Loucy (cell line): ENCODE measurements around the gene CLDN9.
A peak's percentile ranks its signal among the peaks of the same experiment; 100 is the strongest.

Experiments
- H2AFZ ChIP-seq: fragments of 200-600 bp; sonication (generic); 2 replicates; pipeline ENCODE4 v1.6.0; 2016; ENCODE audit warnings: antibody characterized with exemption, mild to moderate bottlenecking, low read length, moderate library complexity
- H3F3A ChIP-seq: fragments of 200-600 bp; 2 replicates; pipeline ENCODE4 v1.6.0; 2016; ENCODE audit warnings: antibody characterized with exemption, low read depth, mild to moderate bottlenecking
- H3K27me3 ChIP-seq: fragments of 200-600 bp; sonication (generic); 2 replicates; pipeline ENCODE4 v1.6.1; 2014; ENCODE audit warnings: low read length, mild to moderate bottlenecking; ENCODE audit not compliant: insufficient read depth, poor library complexity, severe bottlenecking
- H3K36me3 ChIP-seq: fragments of 200-600 bp; sonication (generic); 2 replicates; pipeline ENCODE4 v1.6.1; 2016; ENCODE audit warnings: low read length; ENCODE audit not compliant: insufficient read depth
- H3K4me1 ChIP-seq: fragments of 200-600 bp; sonication (generic); 2 replicates; pipeline ENCODE4 v1.5.1; 2014; ENCODE audit warnings: low read length, mild to moderate bottlenecking; ENCODE audit not compliant: insufficient read depth, poor library complexity, severe bottlenecking
- H3K4me2 ChIP-seq: fragments of 200-600 bp; sonication (generic); 2 replicates; pipeline ENCODE4 v1.6.0; 2014; ENCODE audit warnings: antibody characterized with exemption, low read length, low read depth, mild to moderate bottlenecking; ENCODE audit not compliant: poor library complexity, severe bottlenecking
- H3K4me3 ChIP-seq: fragments of 200-600 bp; sonication (generic); 2 replicates; pipeline ENCODE4 v1.5.1; 2014; ENCODE audit warnings: low read length, mild to moderate bottlenecking, mixed read lengths; ENCODE audit not compliant: poor library complexity, severe bottlenecking
- H3K79me2 ChIP-seq: fragments of 200-600 bp; sonication (generic); 2 replicates; pipeline ENCODE4 v1.6.1; 2014; ENCODE audit warnings: low read length; ENCODE audit not compliant: insufficient read depth
- H3K9ac ChIP-seq: fragments of 200-600 bp; sonication (generic); 2 replicates; pipeline ENCODE4 v1.6.0; 2014; ENCODE audit warnings: mild to moderate bottlenecking, low read depth, low read length, moderate library complexity; ENCODE audit not compliant: poor library complexity, severe bottlenecking
- H3K9me2 ChIP-seq: fragments of 200-600 bp; sonication (generic); replicated peaks from 2 replicates; pipeline ENCODE4 v1.6.1; 2016; ENCODE audit warnings: low read depth, low read length, mixed read lengths
- H3K9me3 ChIP-seq: fragments of 200-600 bp; sonication (generic); 2 replicates; pipeline ENCODE4 v1.6.1; 2014; ENCODE audit warnings: mild to moderate bottlenecking, antibody characterized with exemption, low read length, low read depth; ENCODE audit not compliant: insufficient read depth
- H4K20me1 ChIP-seq: fragments of 200-600 bp; sonication (generic); 2 replicates; pipeline ENCODE4 v1.6.0; 2014; ENCODE audit warnings: antibody characterized with exemption, low read length, mild to moderate bottlenecking; ENCODE audit not compliant: insufficient read depth, poor library complexity, severe bottlenecking
- CTCF ChIP-seq: fragments of 200-600 bp; sonication (generic); conservative IDR thresholded peaks from 2 replicates; pipeline ENCODE4 v1.5.1; 2014; ENCODE audit warnings: mild to moderate bottlenecking, antibody characterized with exemption, low read length
- EZH2phosphoT487 ChIP-seq: fragments of 200-600 bp; IDR thresholded peaks from 2 replicates; pipeline ENCODE4 v1.6.1; 2018; ENCODE audit warnings: antibody characterized with exemption, mild to moderate bottlenecking, moderate library complexity, borderline replicate concordance

CLDN9 gene

GRCh38 chr16:3045758-3046640 lies 33.3 kb downstream of the CLDN9 start, which contains the start of gene MMP25:
Gene MMP25, plus strand, starts transcription at chr16:3046561. Its CDS starts 357 bp downstream, at chr16:3046918.
- TF ChIP-seq EZH2phosphoT487 (no peak), CTCF (no peak)
- Histone ChIP-seq H3K36me3 (no peaks in the 10 kb centered on the region), H3K79me2 (no peaks in the 10 kb centered on the region), H3K4me3 (peak within 1 kb of the TSS; percentile 54), H3F3A (no peaks in the 10 kb centered on the region), H3K9me3 (no peaks in the 10 kb centered on the region), H3K9me2 (no peaks in the 10 kb centered on the region), H4K20me1 (no peaks in the 10 kb centered on the region), H3K27me3 (no peaks in the 10 kb centered on the region), H3K4me2 (peak within 1 kb of the TSS; percentile 46), H3K4me1 (no peaks in the 10 kb centered on the region), H2AFZ (no peak within 1 kb of the TSS), H3K9ac (no peak within 1 kb of the TSS)

GRCh38 chr16:3046641-3047386 lies 34.1 kb downstream of the CLDN9 start:
- H3K27me3 ChIP-seq = no peaks in the 10 kb centered on the region
- no peak overlapping the region for H3K4me2 ChIP-seq

GRCh38 chr16:3047387-3047720 lies 34.6 kb downstream of the CLDN9 start:
- H2AFZ ChIP-seq = no peak overlapping the region
- H3F3A ChIP-seq = no peaks in the 10 kb centered on the region
- no peak overlapping the region for H3K4me3 ChIP-seq
- no peak overlapping the region for H3K4me2 ChIP-seq
- no peak for TF ChIP-seq CTCF
- no peak for TF ChIP-seq EZH2phosphoT487
- H3K36me3 ChIP-seq = no peaks in the 10 kb centered on the region
- no peaks in the 10 kb centered on the region for H4K20me1 ChIP-seq
- H3K9me3 ChIP-seq = no peaks in the 10 kb centered on the region
- no peak overlapping the region for H3K9ac ChIP-seq
- H3K27me3 ChIP-seq = no peaks in the 10 kb centered on the region
- H3K79me2 ChIP-seq = no peaks in the 10 kb centered on the region
- no peaks in the 10 kb centered on the region for H3K9me2 ChIP-seq
- no peaks in the 10 kb centered on the region for H3K4me1 ChIP-seq

More at GRCh38 chr16:3046641-3047386, 34.1 kb downstream of the CLDN9 start:
- no peaks in the 10 kb centered on the region for H3K4me1 ChIP-seq
- no peak overlapping the region for H2AFZ ChIP-seq
- no peaks in the 10 kb centered on the region for H3K9me3 ChIP-seq
- no peaks in the 10 kb centered on the region for H3F3A ChIP-seq
- H3K36me3 ChIP-seq = no peaks in the 10 kb centered on the region
- no peaks in the 10 kb centered on the region for H3K79me2 ChIP-seq
- no peaks in the 10 kb centered on the region for H3K9me2 ChIP-seq
- H4K20me1 ChIP-seq = no peaks in the 10 kb centered on the region
- TF ChIP-seq EZH2phosphoT487 = no peak
- TF ChIP-seq CTCF = no peak
- H3K4me3 ChIP-seq = no peak overlapping the region
- no peak overlapping the region for H3K9ac ChIP-seq
